Mesenchymal stem cell (in vitro differentiated cells and primary cell): Measurements from ENCODE around the gene APOBEC3A.

Experiments
- DNase-seq: peaks from one replicate; pipeline ENCODE4 v3.0.0-alpha.2; 2013
- H2AFZ ChIP-seq: one replicate; pipeline ENCODE4 v1.6.1; 2013; ENCODE audit warnings: low read depth, mild to moderate bottlenecking, control low read depth, inconsistent platforms, low read length, moderate library complexity
- H2AK5ac ChIP-seq: 2 replicates; pipeline ENCODE4 v1.6.1; 2013; ENCODE audit warnings: low read length, moderate library complexity, mild to moderate bottlenecking, inconsistent platforms; ENCODE audit not compliant: severe bottlenecking
- H2BK120ac ChIP-seq: one replicate; pipeline ENCODE4 v1.6.1; 2013; ENCODE audit warnings: low read depth, mild to moderate bottlenecking, inconsistent platforms, low read length, moderate library complexity
- H2BK12ac ChIP-seq, 2 experiments: one replicate each; pipeline ENCODE4 v1.6.1; 2013; ENCODE audit warnings: inconsistent platforms in 2 of 2, low read length in 2 of 2, mild to moderate bottlenecking in 2 of 2, moderate library complexity in 2 of 2, control low read depth in 1 of 2
- H2BK15ac ChIP-seq: one replicate; pipeline ENCODE4 v1.6.1; 2013; ENCODE audit warnings: mild to moderate bottlenecking, low read depth, inconsistent platforms; ENCODE audit not compliant: poor library complexity, severe bottlenecking
- H2BK5ac ChIP-seq: 2 replicates; pipeline ENCODE4 v1.6.1; 2013; ENCODE audit warnings: low read depth, mild to moderate bottlenecking, low read length, control low read depth, inconsistent platforms; ENCODE audit not compliant: poor library complexity, severe bottlenecking
- H3K14ac ChIP-seq, 2 experiments: one replicate each; pipeline ENCODE4 v1.6.1; 2013; ENCODE audit warnings: inconsistent platforms in 2 of 2, low read length in 2 of 2, control low read depth in 1 of 2, mild to moderate bottlenecking in 1 of 2, moderate library complexity in 1 of 2
- H3K18ac ChIP-seq, 2 experiments: one replicate each; pipeline ENCODE4 v1.6.1; 2013; ENCODE audit warnings: inconsistent platforms in 2 of 2, low read length in 2 of 2, control low read depth in 1 of 2, low read depth in 1 of 2, mild to moderate bottlenecking in 1 of 2
- H3K23ac ChIP-seq, 2 experiments: one replicate each; pipeline ENCODE4 v1.6.1; 2013; ENCODE audit warnings: inconsistent platforms in 2 of 2, low read length in 2 of 2, mild to moderate bottlenecking in 2 of 2, moderate library complexity in 2 of 2, control low read depth in 1 of 2
- H3K27ac ChIP-seq: 2 replicates; pipeline ENCODE4 v1.5.1; 2013; ENCODE audit warnings: mild to moderate bottlenecking, moderate library complexity, low read length, control low read depth, inconsistent platforms; ENCODE audit not compliant: poor library complexity, severe bottlenecking
- H3K27me3 ChIP-seq, 2 experiments: 2 replicates each; pipeline versions ENCODE4 v1.6.1 to v1.7.0; 2013; ENCODE audit warnings: low read length in 2 of 2, mild to moderate bottlenecking in 2 of 2, moderate library complexity in 2 of 2, control low read depth in 1 of 2, inconsistent platforms in 1 of 2; ENCODE audit not compliant: control insufficient read depth in 1 of 2, insufficient read depth in 1 of 2
- H3K36me3 ChIP-seq, 2 experiments: 2 replicates each; pipeline versions ENCODE4 v1.6.1 to v1.7.0; 2013; ENCODE audit warnings: low read length in 2 of 2, control low read depth in 1 of 2, inconsistent platforms in 1 of 2, low read depth in 1 of 2, mild to moderate bottlenecking in 1 of 2; ENCODE audit not compliant: insufficient read depth in 2 of 2, control insufficient read depth in 1 of 2
- H3K4ac ChIP-seq, 2 experiments: one replicate each; pipeline ENCODE4 v1.6.1; 2013; ENCODE audit warnings: inconsistent platforms in 2 of 2, low read length in 2 of 2, mild to moderate bottlenecking in 2 of 2, moderate library complexity in 2 of 2, control low read depth in 1 of 2, low read depth in 1 of 2
- H3K4me1 ChIP-seq: 2 replicates; pipeline ENCODE4 v1.6.1; 2013; ENCODE audit warnings: low read depth, low read length, control low read depth; ENCODE audit not compliant: control insufficient read depth, insufficient read depth
- H3K4me2 ChIP-seq: 2 replicates; pipeline ENCODE4 v1.6.1; 2013; ENCODE audit warnings: low read length, mild to moderate bottlenecking, inconsistent platforms; ENCODE audit not compliant: poor library complexity, severe bottlenecking
- H3K4me3 ChIP-seq, 2 experiments: 2 replicates each; pipeline versions ENCODE4 v1.5.1 to v1.7.0; 2013; ENCODE audit warnings: low read length in 2 of 2, mild to moderate bottlenecking in 2 of 2, control low read depth in 1 of 2, low read depth in 1 of 2; ENCODE audit not compliant: insufficient read depth in 1 of 2
- H3K79me1 ChIP-seq: replicated peaks from 2 replicates; pipeline ENCODE4 v1.6.1; 2013; ENCODE audit warnings: mild to moderate bottlenecking, control low read depth, low read length, inconsistent platforms; ENCODE audit not compliant: poor library complexity, severe bottlenecking
- H3K9ac ChIP-seq: 2 replicates; pipeline ENCODE4 v1.7.0; 2013; ENCODE audit warnings: mild to moderate bottlenecking, low read length, moderate library complexity
- H3K9me3 ChIP-seq: 2 replicates; pipeline ENCODE4 v1.7.0; 2013; ENCODE audit warnings: mild to moderate bottlenecking, low read length; ENCODE audit not compliant: control insufficient read depth
- H4K8ac ChIP-seq: one replicate; pipeline ENCODE4 v1.6.1; 2013; ENCODE audit warnings: inconsistent platforms, mild to moderate bottlenecking, low read length, moderate library complexity
- H4K91ac ChIP-seq: one replicate; pipeline ENCODE4 v1.6.1; 2013; ENCODE audit warnings: mild to moderate bottlenecking, low read length, inconsistent platforms
- WGBS: methylation state at CpG from one replicate; pipeline ENCODE4 v1.1.7; 2013; ENCODE audit warnings: mixed read lengths; 5-methylcytosine and 5-hydroxymethylcytosine counted together

The APOBEC3A gene

DNA sequence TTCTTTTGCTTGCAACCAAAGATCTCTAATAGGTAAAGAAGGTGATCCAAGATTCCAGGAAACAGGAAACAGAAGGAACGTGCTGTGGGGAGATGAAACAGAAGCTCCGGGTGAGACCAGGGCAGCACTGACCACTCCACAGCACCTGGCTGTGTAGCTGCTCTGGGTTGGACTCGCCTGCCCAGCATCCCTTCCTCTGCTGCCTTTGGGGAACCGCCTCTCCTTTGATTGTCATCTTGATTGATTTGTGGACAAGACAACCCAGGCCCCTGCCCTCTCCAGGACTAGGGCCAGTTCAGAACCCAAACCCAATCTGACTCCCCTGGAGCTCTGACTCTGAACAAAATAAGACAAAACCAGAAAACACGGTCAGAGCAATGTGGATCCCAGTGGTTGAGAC lies 14.7 kb upstream of the APOBEC3A start:
- Histone ChIP-seq H3K4me1 (peaks cover under 1% of the 10 kb centered on the region), H3K36me3 (no peaks in the 10 kb centered on the region), H3K9ac (no peak overlapping the region), H2BK120ac (no peak overlapping the region), H3K4me2 (no peak overlapping the region), H3K79me1 (no peaks in the 10 kb centered on the region), H2AFZ (no peak overlapping the region), H3K27ac (no peak overlapping the region), H2BK12ac (no peak overlapping the region), H3K14ac (no peak overlapping the region), H2BK15ac (no peak overlapping the region), H4K8ac (no peak overlapping the region), H4K91ac (no peak overlapping the region), H3K23ac (no peak overlapping the region), H3K18ac (no peak overlapping the region), H3K9me3 (no peaks in the 10 kb centered on the region), H3K4ac (no peak overlapping the region), H2AK5ac (no peak overlapping the region), H2BK5ac (no peak overlapping the region), H3K4me3 (no peak overlapping the region), H3K27me3 (peaks cover 59 to 72% of the 10 kb centered on the region in 2 experiments)
- no peak for DNase-seq
- 88% methylated on average over 5 of the region's 5 CpGs for WGBS

DNA sequence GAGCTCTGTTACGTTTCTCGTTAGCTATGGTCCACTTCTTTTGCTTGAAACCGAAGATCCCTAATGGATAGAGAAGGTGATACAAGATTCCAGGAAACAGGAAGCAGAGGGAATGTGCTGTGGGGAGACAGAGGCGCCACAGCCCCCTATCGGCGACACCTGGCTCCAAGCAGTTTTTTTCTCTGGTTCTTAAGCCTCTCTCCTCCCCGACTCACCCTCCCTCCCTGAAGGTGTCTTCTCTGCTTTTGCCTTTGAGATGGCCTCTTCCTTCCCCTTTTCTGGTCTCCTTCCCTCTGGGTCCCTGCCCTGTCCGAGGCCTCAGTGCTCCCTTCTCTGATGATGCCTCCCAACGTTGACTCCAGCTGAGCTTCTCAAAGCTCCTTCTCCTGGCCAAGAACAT lies 14.2 kb upstream of the APOBEC3A start:
- Histone ChIP-seq H2AFZ (no peak overlapping the region), H3K79me1 (no peaks in the 10 kb centered on the region), H2AK5ac (no peak overlapping the region), H2BK120ac (no peak overlapping the region), H2BK12ac (no peak overlapping the region), H3K14ac (no peak overlapping the region), H4K8ac (no peak overlapping the region), H3K23ac (no peak overlapping the region), H3K4me3 (no peak overlapping the region), H3K4ac (no peak overlapping the region), H3K4me2 (no peak overlapping the region), H3K9ac (no peak overlapping the region), H3K27ac (no peak overlapping the region), H3K9me3 (no peaks in the 10 kb centered on the region), H2BK15ac (no peak overlapping the region), H3K4me1 (no peaks in the 10 kb centered on the region), H3K27me3 (peaks cover 62 to 72% of the 10 kb centered on the region in 2 experiments), H3K18ac (no peak overlapping the region), H3K36me3 (no peaks in the 10 kb centered on the region), H2BK5ac (no peak overlapping the region), H4K91ac (no peak overlapping the region)
- WGBS = 77% methylated on average over 9 of the region's 9 CpGs
- DNase-seq = no peak

DNA sequence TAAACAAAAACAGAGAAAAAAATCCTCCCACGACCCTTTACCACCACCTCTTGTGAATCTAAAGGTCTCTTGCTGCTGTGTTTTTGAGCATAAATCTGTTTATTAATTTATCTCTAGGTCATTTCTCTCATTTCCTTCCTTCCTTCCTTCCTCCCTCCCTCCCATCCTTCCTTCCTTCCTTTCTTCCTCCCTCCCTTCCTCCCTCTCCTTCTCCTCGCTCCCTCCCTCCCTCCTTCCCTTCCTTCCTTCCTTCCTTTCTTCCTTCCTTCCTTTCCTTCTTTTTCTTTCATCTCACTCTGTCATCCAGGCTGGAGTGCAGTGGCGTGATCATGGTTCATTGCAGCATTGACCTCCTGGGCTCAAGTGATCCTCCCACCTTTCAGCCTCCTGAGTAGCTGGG lies 13.5 kb upstream of the APOBEC3A start:
- Histone ChIP-seq H3K9ac (no peak overlapping the region), H2AK5ac (no peak overlapping the region), H3K4me1 (no peaks in the 10 kb centered on the region), H3K79me1 (no peaks in the 10 kb centered on the region), H3K4me2 (no peak overlapping the region), H2BK15ac (no peak overlapping the region), H3K27me3 (peaks cover 64 to 71% of the 10 kb centered on the region in 2 experiments), H3K18ac (no peak overlapping the region), H3K4me3 (no peak overlapping the region), H4K8ac (no peak overlapping the region), H3K27ac (no peak overlapping the region), H2BK120ac (no peak overlapping the region), H3K14ac (no peak overlapping the region), H2BK12ac (no peak overlapping the region), H2AFZ (no peak overlapping the region), H4K91ac (no peak overlapping the region), H3K4ac (no peak overlapping the region), H3K36me3 (no peaks in the 10 kb centered on the region), H3K9me3 (no peaks in the 10 kb centered on the region), H2BK5ac (no peak overlapping the region), H3K23ac (no peak overlapping the region)
- DNase-seq = no peak
- WGBS = 61% methylated on average over 2 of the region's 3 CpGs

DNA sequence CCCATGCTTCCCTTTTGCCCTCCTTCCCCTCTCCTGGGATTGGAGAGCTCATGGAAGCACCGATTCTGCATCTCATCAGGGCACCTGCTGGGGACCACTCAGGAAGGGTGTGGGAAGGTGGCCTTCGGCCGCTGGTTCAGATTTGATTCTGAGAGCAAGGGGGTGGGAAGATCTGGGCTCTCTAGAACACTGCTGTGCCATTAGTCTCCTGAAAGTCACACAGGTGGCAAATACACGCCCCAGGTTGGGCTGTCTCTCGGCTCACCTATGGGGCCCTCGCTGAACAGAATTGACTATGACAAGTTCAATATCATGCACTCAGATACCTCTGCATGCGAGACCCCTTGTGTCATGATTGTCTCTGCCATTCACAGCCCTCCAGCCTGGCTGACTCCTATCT lies 12.8 kb upstream of the APOBEC3A start:
- H4K8ac ChIP-seq = no peak overlapping the region
- no peak overlapping the region for H2BK120ac ChIP-seq
- no peak overlapping the region for H2AK5ac ChIP-seq
- 84% methylated on average over 7 of the region's 7 CpGs for WGBS
- H3K4ac ChIP-seq = no peak overlapping the region
- H3K27me3 ChIP-seq = peaks cover 63 to 71% of the 10 kb centered on the region in 2 experiments
- H4K91ac ChIP-seq = no peak overlapping the region
- no peak overlapping the region for H3K9ac ChIP-seq
- H3K9me3 ChIP-seq = no peaks in the 10 kb centered on the region
- no peaks in the 10 kb centered on the region for H3K4me1 ChIP-seq
- H2BK5ac ChIP-seq = no peak overlapping the region
- DNase-seq = no peak
- no peak overlapping the region for H2BK15ac ChIP-seq
- H3K23ac ChIP-seq = no peak overlapping the region
- no peak overlapping the region for H3K27ac ChIP-seq
- H3K14ac ChIP-seq = no peak overlapping the region
- H3K36me3 ChIP-seq = no peaks in the 10 kb centered on the region
- H3K4me2 ChIP-seq = no peak overlapping the region
- H3K18ac ChIP-seq = no peak overlapping the region
- H2BK12ac ChIP-seq = no peak overlapping the region
- no peak overlapping the region for H3K4me3 ChIP-seq
- no peak overlapping the region for H2AFZ ChIP-seq
- H3K79me1 ChIP-seq = no peaks in the 10 kb centered on the region
